ENCODE results near the gene C2CD2. TPM values are rescaled to one million over a fixed set of nuclear protein-coding genes. Genes with fewer than 3 reads are reported as not detected.
A peak's percentile ranks its signal among the peaks of the same experiment; 100 is the strongest.
"Not testable (repeated sequence)": the region's sequence is repeated elsewhere in the genome, so short reads cannot be mapped to it uniquely, and the experiment has no call there.

The C2CD2 gene
- total RNA-seq, 1 experiment from 2014 or later, result 13.6 TPM

DNA sequence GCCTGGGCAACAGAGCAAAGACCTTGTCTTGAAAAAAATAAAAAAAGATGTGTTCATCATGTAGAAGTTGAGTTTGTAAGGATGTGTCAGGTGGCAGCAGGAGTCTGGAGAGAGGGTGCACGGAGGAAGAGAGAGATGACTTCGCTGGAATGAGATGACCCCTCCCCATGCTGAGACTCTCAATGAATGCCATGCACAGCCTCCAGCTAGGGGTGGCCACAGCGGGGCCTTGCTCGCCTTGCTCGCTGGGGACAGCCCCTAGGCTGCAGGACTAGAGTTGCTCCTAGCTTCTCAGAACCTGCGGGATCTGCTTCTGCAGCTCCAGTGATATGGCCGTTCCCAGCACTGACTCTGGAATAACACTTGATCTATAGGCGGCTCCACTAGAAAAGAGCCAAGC is 6.6 kb upstream of the C2CD2 start:
- peaks cover 6% of the 10 kb centered on the region for H3K36me3 Mint-ChIP-seq (ENCODE audit: insufficient read depth, unreplicated experiment)
- intact Hi-C loops (cut with micrococcal nuclease; ENCODE audit: unreplicated experiment), result no loop called here
- no TSS peak for BruUV-seq (replicated peaks)
- CTCF ChIA-PET, result no interaction called here
- no peak overlapping the region for H3K4me3 Mint-ChIP-seq (ENCODE audit: low read depth, unreplicated experiment)
- TF ChIP-seq, protein P1, sequence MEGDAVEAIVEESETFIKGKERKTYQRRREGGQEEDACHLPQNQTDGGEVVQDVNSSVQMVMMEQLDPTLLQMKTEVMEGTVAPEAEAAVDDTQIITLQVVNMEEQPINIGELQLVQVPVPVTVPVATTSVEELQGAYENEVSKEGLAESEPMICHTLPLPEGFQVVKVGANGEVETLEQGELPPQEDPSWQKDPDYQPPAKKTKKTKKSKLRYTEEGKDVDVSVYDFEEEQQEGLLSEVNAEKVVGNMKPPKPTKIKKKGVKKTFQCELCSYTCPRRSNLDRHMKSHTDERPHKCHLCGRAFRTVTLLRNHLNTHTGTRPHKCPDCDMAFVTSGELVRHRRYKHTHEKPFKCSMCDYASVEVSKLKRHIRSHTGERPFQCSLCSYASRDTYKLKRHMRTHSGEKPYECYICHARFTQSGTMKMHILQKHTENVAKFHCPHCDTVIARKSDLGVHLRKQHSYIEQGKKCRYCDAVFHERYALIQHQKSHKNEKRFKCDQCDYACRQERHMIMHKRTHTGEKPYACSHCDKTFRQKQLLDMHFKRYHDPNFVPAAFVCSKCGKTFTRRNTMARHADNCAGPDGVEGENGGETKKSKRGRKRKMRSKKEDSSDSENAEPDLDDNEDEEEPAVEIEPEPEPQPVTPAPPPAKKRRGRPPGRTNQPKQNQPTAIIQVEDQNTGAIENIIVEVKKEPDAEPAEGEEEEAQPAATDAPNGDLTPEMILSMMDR (IDR thresholded peaks at IDR 0.05; ENCODE audit: unreplicated experiment), result no peak
- no peaks in the 10 kb centered on the region for H3K9me3 Mint-ChIP-seq (ENCODE audit: low read depth, unreplicated experiment)
- H3K27ac Mint-ChIP-seq (ENCODE audit: unreplicated experiment), result no peak overlapping the region
- no peak for DNase-seq
- peaks cover 10% of the 10 kb centered on the region for H3K27me3 Mint-ChIP-seq (ENCODE audit: unreplicated experiment)
- H3K4me1 Mint-ChIP-seq (ENCODE audit: low read depth, unreplicated experiment), result peaks cover 16% of the 10 kb centered on the region

- H3K4me1 Mint-ChIP-seq (ENCODE audit: low read depth, unreplicated experiment), result peaks cover 23% of the 10 kb centered on the region
- intact Hi-C loops (cut with micrococcal nuclease; ENCODE audit: unreplicated experiment); BruUV-seq (replicated peaks); H3K27me3 Mint-ChIP-seq (ENCODE audit: unreplicated experiment); H3K9me3 Mint-ChIP-seq (ENCODE audit: low read depth, unreplicated experiment); H3K27ac Mint-ChIP-seq (ENCODE audit: unreplicated experiment); H3K36me3 Mint-ChIP-seq (ENCODE audit: insufficient read depth, unreplicated experiment); H3K4me3 Mint-ChIP-seq (ENCODE audit: low read depth, unreplicated experiment); DNase-seq: not testable (repeated sequence)
- CTCF ChIA-PET, result interaction anchor here (0.6 kb wide), 1 partner anchor 14 kb away, joined by 3 read pairs; no protein-coding TSS in a partner anchor
Observed at GRCh38 chr21:41959697-41960096, 5.9 kb upstream of the C2CD2 start.

GRCh38 chr21:41958886-41959563 is 5.2 kb upstream of the C2CD2 start:
- Mint-ChIP-seq H3K4me3 (ENCODE audit: low read depth, unreplicated experiment) (no peak overlapping the region), H3K36me3 (ENCODE audit: insufficient read depth, unreplicated experiment) (peaks cover 14% of the 10 kb centered on the region), H3K9me3 (ENCODE audit: low read depth, unreplicated experiment) (no peaks in the 10 kb centered on the region), H3K4me1 (ENCODE audit: low read depth, unreplicated experiment) (peaks cover 30% of the 10 kb centered on the region), H3K27me3 (ENCODE audit: unreplicated experiment) (no peaks in the 10 kb centered on the region), H3K27ac (ENCODE audit: unreplicated experiment) (no peak overlapping the region)
- DNase-seq, result peak; percentile 34
- TF ChIP-seq, protein P1 (IDR thresholded peaks at IDR 0.05; ENCODE audit: unreplicated experiment), result no peak
- BruUV-seq (replicated peaks), result no TSS peak
- CTCF ChIA-PET, result no interaction called here
- intact Hi-C loops (cut with micrococcal nuclease; ENCODE audit: unreplicated experiment), result no loop called here

DNA sequence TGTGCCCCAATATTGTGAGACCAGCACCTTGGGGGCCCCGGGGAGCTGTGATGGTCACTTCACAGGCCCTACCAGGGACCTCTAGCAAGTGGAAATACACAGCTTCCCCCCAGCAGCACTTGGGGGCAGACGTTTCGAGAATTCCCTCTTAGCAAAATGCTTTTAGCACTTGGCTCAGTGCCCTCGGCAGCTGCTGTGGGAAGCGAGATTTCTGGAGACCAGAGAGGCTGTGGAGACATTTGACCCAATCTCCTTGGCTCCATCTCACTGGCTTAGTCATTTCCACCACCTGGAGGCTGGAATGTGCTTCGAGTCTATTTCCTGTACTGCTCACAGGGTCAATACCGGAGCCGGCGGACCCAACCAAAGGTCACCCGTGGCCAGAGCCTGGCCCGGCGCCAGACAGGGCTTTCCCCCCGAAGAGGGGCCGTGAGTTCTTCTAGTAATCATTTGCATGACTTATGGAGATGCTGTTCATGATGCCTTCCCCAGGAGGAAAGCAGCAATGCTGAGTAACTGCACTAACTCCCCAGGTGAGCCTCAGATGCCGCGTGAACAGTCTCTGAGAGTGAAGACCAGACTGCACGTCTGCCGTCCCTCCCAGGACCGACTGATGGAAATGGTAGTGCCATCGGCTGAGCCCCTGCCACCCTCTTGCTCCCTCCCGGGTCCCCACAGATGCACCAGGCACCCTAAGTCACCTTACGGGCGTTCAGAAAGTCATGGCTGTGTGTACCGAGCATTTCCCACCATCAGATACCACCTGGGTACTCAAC is 4.4 kb upstream of the C2CD2 start:
- no peak overlapping the region for H3K27ac Mint-ChIP-seq (ENCODE audit: unreplicated experiment)
- no peaks in the 10 kb centered on the region for H3K27me3 Mint-ChIP-seq (ENCODE audit: unreplicated experiment)
- H3K36me3 Mint-ChIP-seq (ENCODE audit: insufficient read depth, unreplicated experiment), result peaks cover 17% of the 10 kb centered on the region
- TF ChIP-seq, protein P1 (IDR thresholded peaks at IDR 0.05; ENCODE audit: unreplicated experiment), result peak; percentile 17
- H3K4me1 Mint-ChIP-seq (ENCODE audit: low read depth, unreplicated experiment), result peaks cover 30% of the 10 kb centered on the region
- no peaks in the 10 kb centered on the region for H3K9me3 Mint-ChIP-seq (ENCODE audit: low read depth, unreplicated experiment)
- DNase-seq, result peak; percentile 71
- no TSS peak for BruUV-seq (replicated peaks)
- intact Hi-C loops (cut with micrococcal nuclease; ENCODE audit: unreplicated experiment), result no loop called here
- CTCF ChIA-PET, result no interaction called here
- H3K4me3 Mint-ChIP-seq (ENCODE audit: low read depth, unreplicated experiment), result no peak overlapping the region

All from Calu3 (cell line).